ENCODE measurements around the gene FAM171A1.

The FAM171A1 gene

DNA sequence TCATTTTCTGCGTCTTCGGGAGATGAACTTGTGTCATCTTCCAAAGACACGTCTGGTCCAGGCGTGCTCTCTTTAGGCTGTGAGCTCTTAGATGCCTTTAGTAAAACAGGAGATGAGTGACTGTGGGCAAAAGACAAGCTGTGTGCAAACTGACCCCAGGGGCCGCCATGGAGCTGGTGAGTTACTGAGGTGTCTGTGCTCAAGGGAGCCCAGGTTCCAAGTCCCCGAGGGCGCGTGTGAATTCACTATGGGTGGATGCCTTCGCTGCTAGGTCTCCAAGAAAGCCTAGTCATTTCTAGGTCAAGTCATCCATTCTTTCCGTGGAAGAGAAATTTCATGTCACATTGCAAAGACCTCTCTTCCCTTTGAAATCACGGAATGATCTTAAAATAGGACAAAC is 118.7 kb downstream of the FAM171A1 start:
- TF ChIP-seq ZNF274 (IDR thresholded peaks at IDR 0.05; ENCODE audit: low read depth, low read length), result no peak
- no peak overlapping the region for H3K4me3 ChIP-seq (ENCODE audit: low read length)

DNA sequence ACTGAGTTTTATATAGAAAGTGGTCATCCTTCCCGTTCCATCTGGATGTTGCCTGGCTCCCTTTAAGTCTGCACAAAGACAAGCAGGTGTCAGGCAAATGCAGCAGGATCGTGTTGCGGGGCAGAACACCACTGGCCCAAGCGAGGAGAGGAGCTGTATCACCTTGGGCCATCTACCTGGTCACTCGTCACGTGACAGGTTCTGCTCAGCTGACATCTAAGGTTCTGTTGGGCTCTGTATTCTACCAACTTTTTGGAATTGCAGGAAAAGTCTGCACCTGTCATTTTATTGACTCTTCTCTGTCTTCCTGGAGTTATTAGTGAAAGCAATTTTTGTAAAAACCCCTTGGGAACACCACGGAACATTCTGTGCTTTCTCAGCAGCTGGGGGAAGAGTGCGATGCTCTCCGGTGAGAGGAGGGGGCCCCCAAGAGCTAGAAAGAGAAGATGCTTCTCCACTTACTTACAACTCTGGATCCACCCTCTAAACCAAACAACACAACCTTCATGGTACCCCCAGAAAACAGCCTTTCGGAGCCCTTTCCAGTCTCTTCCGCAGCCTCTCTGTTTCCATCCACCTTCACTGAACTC is 119.2 kb downstream of the FAM171A1 start:
- no peak for TF ChIP-seq ZNF274 (IDR thresholded peaks at IDR 0.05; ENCODE audit: low read depth, low read length)
- no peak overlapping the region for H3K4me3 ChIP-seq (ENCODE audit: low read length)

DNA sequence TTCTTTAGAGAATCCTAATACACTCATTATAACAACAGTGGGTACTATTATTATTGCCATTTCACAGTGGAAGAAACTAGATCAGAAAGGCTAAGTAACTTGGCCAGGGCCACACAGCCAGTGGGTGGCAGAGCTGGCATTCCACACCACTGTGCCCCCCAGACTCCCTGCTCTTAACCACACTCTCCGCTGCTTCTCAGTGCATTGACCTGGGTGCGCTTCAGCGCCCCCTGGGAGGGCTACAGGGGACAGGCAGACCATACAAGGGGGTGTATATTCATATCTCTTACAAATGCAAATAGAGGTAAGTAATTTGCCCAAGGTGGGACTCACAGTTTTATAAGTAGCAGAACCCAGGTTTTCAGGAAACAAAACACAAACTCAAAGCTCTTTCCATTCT is 125.6 kb downstream of the FAM171A1 start:
- no peak for TF ChIP-seq ZNF274 (IDR thresholded peaks at IDR 0.05; ENCODE audit: low read depth, low read length)
- no peak overlapping the region for H3K4me3 ChIP-seq (ENCODE audit: low read length)

DNA sequence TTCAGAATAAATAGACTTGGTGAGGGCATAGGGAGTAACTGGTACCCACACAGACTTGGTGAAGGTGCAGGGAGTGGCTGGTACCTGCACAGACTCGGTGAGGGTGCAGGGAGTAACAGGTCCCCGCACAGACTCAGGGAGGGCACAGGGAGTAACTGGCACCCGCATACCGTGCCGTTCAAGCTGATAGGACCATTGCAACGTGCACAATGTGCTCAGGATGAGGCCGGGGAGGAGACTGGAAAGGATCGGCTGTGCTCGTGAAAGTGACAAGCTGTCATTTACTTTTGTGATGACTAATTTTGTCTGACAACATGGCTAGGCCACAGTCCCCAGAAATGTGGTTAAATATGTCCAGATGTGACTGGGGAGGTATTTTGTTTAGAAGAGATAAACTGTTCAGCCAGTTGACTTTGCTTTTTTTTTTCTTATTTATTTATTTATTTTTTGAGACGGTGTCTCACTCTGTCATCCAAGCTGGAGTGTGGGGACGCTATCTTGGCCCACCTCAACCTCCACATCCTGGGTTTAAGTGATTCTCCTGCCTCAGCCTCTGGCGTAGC is 126.4 kb downstream of the FAM171A1 start:
- no peak overlapping the region for H3K4me3 ChIP-seq (ENCODE audit: low read length)
- no peak for TF ChIP-seq ZNF274 (IDR thresholded peaks at IDR 0.05; ENCODE audit: low read depth, low read length)

DNA sequence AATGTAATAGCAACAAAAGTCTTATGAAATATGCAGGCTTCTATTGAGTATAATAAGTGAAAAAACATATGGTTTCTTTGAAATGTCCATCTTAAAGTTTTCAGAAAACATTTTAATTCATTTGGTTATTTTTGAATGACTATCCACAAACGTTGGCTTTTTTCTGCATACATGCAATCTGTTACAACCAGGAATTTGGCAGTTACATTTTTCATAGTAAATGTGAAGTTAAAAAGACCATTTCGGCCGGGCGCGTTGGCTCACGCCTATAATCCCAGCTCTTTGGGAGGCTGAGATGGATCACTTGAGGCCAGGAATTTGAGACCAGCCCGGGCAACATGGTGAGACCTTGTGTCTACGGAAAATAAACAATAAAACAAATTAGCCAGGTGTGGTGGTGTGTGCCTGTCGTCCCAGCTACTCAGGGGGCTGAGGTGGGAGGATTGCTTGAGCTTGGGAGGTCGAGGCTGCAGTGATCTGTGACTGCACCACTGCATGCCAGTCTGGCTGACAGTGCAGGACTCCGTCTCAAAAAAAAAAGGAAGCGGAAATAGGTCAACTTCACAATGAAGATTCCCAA is 128.7 kb downstream of the FAM171A1 start:
- TF ChIP-seq ZNF274 (IDR thresholded peaks at IDR 0.05; ENCODE audit: low read depth, low read length), result no peak
- no peak overlapping the region for H3K4me3 ChIP-seq (ENCODE audit: low read length)

DNA sequence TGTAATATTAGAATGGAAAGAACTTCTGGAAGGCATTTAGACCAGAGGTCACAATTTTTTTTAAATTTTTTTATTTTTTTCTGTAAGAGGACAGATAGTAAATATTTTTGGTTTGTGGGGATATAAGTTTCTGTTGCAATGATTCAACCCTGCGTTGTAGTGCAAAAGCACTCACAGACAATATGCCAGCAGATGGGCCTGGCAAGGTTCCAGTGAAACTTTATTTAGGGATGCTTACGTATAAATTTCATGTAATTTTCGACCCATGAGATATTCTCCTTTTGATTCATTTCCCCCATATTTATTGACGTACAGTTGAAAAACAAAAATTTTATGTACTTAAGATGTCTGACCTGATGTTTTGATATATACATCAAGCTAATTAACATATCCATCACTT is 129.8 kb downstream of the FAM171A1 start:
- no peak overlapping the region for H3K4me3 ChIP-seq (ENCODE audit: low read length)
- no peak for TF ChIP-seq ZNF274 (IDR thresholded peaks at IDR 0.05; ENCODE audit: low read depth, low read length)

DNA sequence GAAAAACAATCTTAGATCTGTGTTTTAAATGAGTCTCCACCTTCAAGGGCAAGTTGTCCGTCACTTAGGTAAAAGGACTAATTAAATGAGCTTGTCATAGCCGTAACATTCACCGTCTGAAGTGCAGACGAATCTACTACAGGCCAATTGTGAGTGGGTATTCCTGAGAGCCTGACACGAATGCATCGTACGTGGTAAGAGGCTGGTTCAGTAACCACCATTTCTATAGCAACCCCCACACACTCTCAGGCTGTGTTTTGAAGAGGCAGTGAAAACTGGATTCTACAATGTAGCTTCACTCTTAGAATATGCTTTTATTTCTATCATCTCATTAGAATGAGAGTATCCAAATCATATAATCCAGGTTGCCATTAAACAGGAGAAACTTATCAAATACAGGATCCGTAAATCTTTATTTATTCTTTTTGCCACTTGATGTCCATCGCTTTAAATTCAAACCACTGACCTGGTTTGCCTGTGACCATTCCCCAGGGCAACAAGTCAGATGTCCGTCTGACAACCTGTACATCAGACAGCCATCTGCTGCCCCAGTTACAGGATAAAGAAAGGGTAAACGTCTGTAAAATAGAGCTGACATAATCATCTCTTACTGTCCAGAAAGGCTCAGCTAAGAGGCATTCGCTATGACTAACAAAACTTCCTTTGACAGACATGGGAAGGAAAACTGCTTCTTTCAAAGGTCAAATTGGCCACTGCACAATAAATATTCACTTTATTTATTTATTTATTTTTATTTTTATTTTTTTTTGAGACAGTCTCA is 132.3 kb downstream of the FAM171A1 start:
- no peak for TF ChIP-seq ZNF274 (IDR thresholded peaks at IDR 0.05; ENCODE audit: low read depth, low read length)
- no peak overlapping the region for H3K4me3 ChIP-seq (ENCODE audit: low read length)

DNA sequence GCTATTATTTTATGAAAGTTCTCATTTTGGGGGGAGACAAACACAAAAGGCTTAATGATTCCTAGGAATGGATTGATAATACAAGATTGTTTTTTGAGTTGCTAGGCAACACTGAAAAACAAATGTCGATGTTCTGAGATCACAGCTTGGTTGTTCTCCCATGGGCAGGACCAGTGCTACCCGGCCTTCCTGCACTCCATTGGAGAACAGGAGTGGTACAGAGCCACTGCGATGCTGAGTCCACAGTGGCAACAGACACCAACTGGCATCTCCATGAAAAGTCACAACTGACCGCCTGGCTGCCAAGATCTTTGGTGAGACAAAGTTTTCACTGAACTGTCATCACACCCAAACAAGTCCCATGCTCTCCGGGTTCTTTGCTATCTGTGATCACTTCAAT is 133.7 kb downstream of the FAM171A1 start:
- TF ChIP-seq ZNF274 (IDR thresholded peaks at IDR 0.05; ENCODE audit: low read depth, low read length), result no peak
- no peak overlapping the region for H3K4me3 ChIP-seq (ENCODE audit: low read length)

DNA sequence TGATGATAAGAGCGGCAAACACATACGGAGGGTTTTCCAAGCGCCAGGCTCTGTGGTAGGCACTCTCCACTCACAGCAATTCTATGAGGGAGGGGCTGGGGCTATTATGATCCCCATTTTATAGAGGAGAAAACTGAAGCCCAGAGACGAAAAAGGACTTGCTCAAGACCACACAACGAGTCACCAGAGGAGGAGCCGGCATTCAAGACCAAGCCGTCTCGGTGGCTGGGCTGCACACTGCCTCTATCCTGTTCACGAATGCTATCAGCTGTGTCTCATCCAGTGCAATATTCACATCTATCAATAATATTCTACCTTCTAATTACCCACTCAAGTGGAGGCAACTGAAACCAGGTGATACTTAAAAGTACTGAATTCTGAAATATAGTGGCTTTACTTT is 134.7 kb downstream of the FAM171A1 start:
- TF ChIP-seq ZNF274 (IDR thresholded peaks at IDR 0.05; ENCODE audit: low read depth, low read length), result no peak
- no peak overlapping the region for H3K4me3 ChIP-seq (ENCODE audit: low read length)

DNA sequence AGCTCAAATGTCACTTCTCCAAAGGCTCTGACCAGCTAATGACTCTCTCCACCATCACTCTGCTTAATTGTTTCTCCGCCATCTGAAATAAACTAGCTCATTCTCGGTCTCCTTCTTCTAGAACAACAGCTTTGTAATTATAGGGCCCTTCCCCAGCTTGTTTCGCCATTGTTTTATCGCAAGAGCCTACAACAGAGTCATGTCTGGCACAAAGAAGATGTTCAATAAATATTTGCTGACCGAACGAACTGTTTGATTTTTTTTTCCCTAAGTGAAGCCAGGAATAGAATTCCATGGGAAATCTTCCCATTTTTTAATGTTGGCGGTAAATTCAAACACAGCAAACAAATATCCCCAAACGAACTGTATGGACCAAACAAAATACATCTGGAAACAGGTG is 138.8 kb downstream of the FAM171A1 start:
- no peak overlapping the region for H3K4me3 ChIP-seq (ENCODE audit: low read length)
- TF ChIP-seq ZNF274 (IDR thresholded peaks at IDR 0.05; ENCODE audit: low read depth, low read length), result no peak

DNA sequence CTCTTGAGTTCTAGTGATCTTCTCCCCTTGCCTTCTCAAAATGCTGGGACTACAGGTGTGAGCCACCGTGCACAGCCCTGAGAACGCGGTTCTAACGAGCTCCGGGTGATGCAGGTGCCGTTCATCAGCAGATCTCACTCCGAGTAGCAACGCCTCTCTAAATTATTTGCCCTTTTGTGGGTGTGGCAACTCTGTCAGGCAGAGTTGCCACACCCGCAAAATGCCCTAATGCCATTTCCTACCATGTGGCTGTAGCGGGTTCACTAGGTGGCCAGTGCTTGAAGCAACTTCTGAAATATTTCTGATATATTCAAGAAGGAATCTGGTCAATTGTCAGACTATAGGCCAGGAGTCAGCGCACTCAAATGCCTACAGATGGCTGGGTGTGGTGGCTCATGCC is 139.7 kb downstream of the FAM171A1 start:
- TF ChIP-seq ZNF274 (IDR thresholded peaks at IDR 0.05; ENCODE audit: low read depth, low read length), result no peak

DNA sequence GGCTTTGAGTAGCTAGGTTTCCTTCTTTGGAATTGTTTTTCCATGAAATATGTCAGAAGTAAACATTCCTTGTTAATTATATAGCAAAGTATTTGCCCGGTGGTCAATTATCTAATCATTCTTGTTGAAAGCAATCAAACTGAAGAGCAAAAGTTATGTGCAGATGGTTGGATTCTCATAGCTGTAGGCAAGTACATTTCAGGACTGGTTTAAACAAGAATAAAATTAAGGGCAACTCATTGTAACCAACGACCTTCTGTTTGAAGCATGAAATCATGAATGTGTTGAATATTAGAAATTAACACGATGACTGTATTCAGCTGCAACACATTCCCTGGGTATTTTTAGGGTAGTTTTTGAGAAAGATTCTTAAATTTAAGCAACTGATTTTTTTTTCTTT is 140.8 kb downstream of the FAM171A1 start:
- TF ChIP-seq ZNF274 (IDR thresholded peaks at IDR 0.05; ENCODE audit: low read depth, low read length), result no peak
- no peak overlapping the region for H3K4me3 ChIP-seq (ENCODE audit: low read length)

More for the DNA sequence above, 139.7 kb downstream of the FAM171A1 start:
- H3K4me3 ChIP-seq (ENCODE audit: low read length), result no peak overlapping the region

DNA sequence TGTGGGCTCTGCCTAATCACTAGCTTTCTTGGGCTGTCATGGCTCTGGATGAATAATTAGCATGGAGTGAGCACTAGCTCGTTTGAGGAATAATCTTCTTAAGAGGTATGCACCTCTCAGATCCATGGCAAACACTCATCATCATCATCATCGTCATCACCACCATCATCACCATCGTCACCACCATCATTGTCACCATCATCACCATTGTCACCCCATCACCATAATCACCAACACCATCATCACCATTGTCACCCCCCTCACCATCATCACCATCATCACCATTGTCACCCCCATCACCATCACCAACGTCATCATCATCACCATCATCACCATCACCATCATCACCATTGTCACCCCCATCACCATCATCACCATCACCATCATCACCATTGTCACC is 141.8 kb downstream of the FAM171A1 start:
- H3K4me3 ChIP-seq (ENCODE audit: low read length), result no peak overlapping the region
- TF ChIP-seq ZNF274 (IDR thresholded peaks at IDR 0.05; ENCODE audit: low read depth, low read length), result no peak

DNA sequence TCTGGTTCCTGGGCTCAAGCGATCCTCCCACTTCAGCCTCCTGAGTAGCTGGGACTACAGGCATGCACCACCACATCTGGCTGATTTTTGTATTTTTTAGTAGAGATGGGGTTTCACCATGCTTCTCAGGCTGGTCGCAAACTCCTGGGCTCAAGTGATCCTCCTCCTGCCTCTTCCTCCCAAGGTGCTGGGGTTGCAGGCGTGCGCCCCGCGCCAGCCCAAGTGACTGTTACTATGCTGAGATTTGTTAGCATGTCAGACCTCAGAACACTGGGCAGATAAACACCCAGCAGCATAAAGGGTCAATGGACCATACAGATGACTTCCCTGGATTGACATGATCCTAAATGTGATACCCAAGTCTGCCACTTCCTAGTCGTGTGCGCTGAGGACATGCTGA is 142.7 kb downstream of the FAM171A1 start:
- TF ChIP-seq ZNF274 (IDR thresholded peaks at IDR 0.05; ENCODE audit: low read depth, low read length), result no peak
- H3K4me3 ChIP-seq (ENCODE audit: low read length), result no peak overlapping the region
